Cerebellar nuclear complex (tissue), 1 donor: Measurements from ENCODE around the gene CNNM2.
"Not testable (repeated sequence)": the region's sequence is repeated elsewhere in the genome, so short reads cannot be mapped to it uniquely, and the experiment has no call there.

Experiments used
- DNase-seq, 2 experiments: peaks; one replicate each; lab custom pipeline; 2025; lab: John Stamatoyannopoulos, UW

CNNM2 gene

DNA sequence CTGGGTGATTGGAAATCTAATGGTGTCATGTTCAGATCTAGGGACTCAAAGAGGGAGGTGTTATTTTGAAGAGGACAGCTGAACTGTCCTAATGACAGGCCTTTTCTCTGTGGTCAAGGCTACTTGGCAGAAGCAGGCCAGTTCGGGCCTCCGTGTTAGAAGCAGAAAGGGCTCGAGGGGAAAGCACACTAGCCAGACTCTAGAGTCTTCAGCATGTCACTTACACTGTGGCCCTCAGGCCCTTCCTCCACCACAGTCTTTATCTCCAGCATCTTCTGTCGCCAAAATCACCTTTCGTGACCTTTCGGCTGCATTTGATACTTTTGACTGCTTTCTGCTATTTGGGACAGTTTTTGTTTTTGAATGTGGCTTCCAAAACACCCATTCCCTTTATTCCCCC is 123.3 kb downstream of the CNNM2 start:
- DNase-seq, result no peak

- no peak for DNase-seq
Measured at GRCh38 chr10:103042129-103042528, 124.0 kb downstream of the CNNM2 start.

GRCh38 chr10:103042908-103043307 is 124.8 kb downstream of the CNNM2 start:
- DNase-seq, result no peak

DNA sequence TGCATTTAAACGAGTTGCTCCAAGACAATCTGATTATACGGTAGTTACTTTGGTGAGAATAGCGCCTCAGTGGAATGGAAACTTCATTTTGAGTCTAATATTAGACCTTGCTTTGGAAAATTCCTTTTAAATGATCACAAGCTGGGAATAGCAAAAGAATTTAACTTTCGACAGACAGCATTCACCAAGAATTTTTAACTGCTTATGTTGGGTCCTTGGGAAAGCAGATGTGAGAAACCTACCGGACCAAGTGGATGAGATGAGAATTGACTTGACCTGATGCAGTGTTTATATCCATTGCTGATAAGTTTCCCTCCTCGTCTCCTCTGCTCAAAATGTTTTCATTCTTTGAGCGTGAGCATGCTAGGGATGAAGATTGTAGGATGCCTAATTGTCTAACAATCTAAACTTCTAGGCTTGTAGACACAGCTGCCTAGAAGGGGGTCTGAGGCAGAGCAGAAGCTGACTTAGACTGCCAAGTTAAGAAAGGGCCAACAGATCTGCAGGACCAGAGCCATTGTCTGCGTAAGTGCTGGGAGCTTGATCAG is 126.9 kb downstream of the CNNM2 start:
- no peak for DNase-seq

GRCh38 chr10:103045961-103046360 is 127.9 kb downstream of the CNNM2 start:
- DNase-seq, result no peak

GRCh38 chr10:103047381-103047780 is 129.3 kb downstream of the CNNM2 start:
- no peak for DNase-seq

- DNase-seq, result no peak
Measured at GRCh38 chr10:103049237-103049636, 131.1 kb downstream of the CNNM2 start.

- DNase-seq, result peak in 1 of 2 experiments; percentile 59
Measured at GRCh38 chr10:103053659-103054581, 135.8 kb downstream of the CNNM2 start.

DNA sequence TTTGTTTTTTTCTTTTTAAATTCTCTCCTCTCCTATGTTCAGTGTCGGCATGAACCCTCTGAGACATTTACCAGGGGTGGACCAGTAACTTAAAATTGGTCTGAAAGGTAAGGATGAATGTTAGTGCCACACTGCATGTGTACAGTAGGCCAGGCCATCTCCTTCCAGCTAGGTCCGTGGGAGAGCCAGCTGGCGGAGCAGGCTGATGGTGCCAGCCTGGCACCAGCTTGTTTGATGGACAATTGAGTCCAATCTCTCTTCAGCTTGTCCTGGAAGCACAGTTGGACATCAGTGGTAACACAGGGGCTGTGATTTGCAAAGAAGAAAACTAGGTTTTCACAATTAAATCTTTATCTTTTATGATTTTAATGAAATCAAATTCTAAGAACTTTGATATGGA is 136.5 kb downstream of the CNNM2 start:
- DNase-seq, result peak; percentile 25 to 39

- no peak for DNase-seq
Measured at GRCh38 chr10:103055105-103055504, 137.0 kb downstream of the CNNM2 start.

- no peak for DNase-seq
Measured at GRCh38 chr10:103058034-103058433, 139.9 kb downstream of the CNNM2 start.

- no peak for DNase-seq
Measured at GRCh38 chr10:103060575-103060974, 142.5 kb downstream of the CNNM2 start.

DNA sequence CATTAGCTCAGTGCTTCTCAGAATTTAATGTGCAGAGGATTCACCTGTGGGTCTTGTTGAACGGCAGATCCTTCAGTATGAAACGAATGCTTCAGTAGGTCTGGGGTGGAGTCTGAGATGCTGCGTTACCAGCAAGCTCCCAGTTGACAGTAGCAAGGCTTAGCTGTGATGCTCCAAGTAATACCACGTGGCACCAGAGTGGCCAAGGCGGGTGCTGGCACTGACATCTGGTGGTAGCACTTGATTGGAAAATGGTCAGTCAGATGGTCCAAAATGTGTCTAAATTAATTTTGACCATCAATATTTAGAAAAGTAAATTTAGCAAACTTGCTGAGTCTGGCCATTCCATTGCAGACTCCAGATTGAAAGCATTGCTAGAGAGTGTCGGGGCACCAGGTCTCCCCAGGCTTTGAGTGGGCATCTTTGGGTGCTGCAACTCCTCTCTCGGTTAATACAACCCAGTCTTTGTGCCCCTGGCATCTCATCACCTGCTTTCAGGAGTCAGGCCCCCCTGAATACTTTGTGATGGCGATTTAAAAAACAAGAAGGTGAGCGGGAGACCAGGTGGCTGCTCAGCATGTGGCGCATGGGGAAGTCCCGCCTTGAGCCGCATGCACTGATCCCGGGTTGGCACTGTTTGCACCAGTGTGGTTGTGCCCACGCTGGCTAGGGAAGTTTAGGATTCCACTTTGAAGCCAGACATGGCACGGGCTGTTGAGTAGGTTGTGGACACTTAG is 144.9 kb downstream of the CNNM2 start:
- DNase-seq, result peak in 1 of 2 experiments; percentile 15

GRCh38 chr10:103064956-103065355 is 146.9 kb downstream of the CNNM2 start:
- DNase-seq, result no peak

- DNase-seq, result no peak
Measured at GRCh38 chr10:103066141-103067098, 148.3 kb downstream of the CNNM2 start.

DNA sequence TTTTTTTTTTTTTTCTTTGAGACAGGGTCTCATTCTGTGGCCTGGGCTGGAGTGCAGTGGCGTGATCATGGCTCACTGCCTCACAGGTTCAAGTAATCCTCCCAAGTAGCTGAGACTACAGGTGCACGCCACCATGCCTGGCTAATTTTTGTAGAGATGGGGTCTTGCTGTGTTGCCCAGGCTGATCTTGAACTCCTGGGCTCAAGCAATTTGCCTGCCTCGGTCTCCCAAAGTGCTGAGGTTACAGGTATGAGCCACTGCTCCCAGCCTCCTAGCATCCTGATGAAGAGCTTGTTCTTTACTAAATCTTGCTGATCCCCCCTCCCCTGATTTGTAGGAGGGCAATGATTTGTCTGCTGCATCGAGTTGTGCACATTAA is 149.0 kb downstream of the CNNM2 start:
- DNase-seq, result not testable (repeated sequence)

DNA sequence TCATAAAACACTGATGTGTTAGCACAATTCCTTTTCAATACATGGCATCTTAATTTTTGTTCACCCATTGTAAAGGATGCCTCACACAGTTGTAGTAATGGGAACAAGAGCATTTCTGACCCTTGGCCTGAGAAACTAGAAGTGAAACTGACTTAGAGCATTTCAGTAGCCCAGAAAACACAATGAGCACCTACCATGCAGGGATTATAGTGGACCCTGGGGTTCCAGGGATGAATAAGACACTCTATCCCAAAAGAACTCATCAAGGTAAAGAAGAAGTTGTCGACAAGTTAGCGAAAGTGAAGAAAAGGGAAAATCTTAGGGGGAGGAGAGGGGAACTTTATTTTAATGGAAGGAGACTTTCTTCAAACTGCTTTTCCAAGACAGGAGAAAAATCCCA is 149.4 kb downstream of the CNNM2 start:
- no peak for DNase-seq

DNA sequence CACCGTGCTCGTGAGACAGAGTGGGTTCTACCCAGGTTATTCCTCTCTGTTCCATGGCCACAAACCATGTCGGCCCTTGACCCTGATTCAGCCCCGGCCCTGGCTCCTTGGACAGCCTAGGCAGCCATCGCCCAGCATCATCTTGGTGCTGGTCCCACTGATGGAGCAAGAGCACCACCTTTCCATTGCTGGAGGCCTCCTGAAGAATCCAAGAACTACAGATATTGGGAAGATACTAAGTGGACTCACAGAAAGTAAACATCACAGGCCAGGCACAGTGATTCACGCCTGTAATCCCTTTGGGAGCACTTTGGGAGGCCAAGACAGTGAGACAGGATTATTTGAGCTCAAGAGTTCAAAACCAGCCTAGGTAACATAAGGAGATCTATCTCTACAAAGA is 149.9 kb downstream of the CNNM2 start:
- no peak for DNase-seq

DNA sequence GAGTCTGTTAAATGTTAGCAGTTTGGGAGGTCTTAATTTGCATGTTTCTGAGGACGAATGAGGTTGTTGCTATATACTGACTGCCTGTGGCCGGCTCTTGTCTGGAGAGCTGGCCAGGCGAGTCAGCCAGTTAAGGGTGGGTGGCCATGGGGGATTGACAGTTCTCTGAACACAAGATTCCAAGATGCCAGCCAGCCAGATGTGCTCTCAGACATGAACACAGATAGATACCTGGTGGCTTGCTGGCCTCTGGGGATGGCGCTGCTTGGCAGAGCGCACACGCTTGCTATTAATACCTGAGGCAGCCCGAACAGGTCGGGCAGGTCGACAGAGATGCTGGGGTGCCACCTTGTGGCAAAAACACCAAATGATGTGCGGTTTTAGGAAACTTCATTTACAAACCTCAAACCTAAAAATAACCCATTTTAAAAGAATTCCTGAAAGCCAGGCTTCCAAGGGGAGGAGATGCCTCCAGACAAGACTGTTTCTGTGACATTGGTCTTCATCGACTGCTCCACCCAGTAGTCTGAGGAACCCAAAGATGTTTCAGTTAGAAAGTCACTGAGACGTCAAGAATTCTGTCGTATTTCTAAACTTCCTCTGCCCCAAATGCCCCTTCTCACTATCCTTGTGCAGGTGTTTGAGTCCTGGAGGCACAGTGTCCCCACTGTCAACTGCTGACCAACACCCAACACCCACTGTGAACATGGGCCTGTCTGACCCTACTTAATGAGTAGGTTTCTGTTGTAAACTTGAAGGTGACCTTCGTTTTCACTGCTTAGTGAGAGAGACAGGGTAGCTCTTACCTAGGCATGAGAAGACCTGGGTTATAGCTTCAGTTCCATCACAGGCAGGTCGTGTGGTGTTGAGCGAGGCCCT is 151.6 kb downstream of the CNNM2 start:
- DNase-seq, result peak in 1 of 2 experiments; percentile 38

DNA sequence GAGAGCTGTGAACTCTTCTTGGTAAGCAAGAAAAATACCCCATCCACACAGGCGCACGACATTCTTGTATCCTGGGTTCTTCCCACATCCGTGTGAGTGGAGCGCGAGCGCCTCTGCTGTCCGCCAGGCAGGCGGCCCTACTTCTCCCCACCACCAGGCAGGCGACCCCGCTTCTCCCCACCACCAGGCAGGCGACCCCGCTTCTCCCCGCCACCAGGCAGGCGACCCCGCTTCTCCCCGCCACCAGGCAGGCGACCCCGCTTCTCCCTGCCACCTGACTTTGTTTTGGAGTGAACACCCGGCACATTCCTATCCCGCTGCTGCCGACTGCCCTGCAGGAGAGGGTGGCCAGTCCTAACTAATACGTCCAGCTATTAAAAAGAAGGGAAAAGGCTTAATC is 154.2 kb downstream of the CNNM2 start:
- no peak for DNase-seq

GRCh38 chr10:103072891-103073290 is 154.8 kb downstream of the CNNM2 start:
- DNase-seq, result no peak
